Right lobe of liver (tissue), 6 donors: ENCODE measurements around the gene FAM222B. TPM values are rescaled to one million over a fixed set of nuclear protein-coding genes. Genes with fewer than 3 reads are reported as not detected.
"Not testable (repeated sequence)": the region's sequence is repeated elsewhere in the genome, so short reads cannot be mapped to it uniquely, and the experiment has no call there.

ENCODE experiments used
- ATAC-seq, 4 donors: fragments of 200-7000 bp; cut with Tn5 transposase; one replicate each; pipeline ENCODE4 v1.9.1; 2020; ENCODE audit warnings: mild to moderate bottlenecking in 4 of 4, moderate library complexity in 4 of 4
- DNase-seq, 3 donors: peaks; one replicate each; pipeline ENCODE4 v3.0.0-alpha.2; 2020
- H3K27ac ChIP-seq, 3 donors: fragments of 200-600 bp; one replicate each; pipeline ENCODE4 v1.8.0; 2022
- H3K27me3 ChIP-seq, 2 donors: fragments of 200-600 bp; one replicate each; pipeline ENCODE4 v1.8.0; 2022
- H3K36me3 ChIP-seq, 4 donors: fragments of 200-600 bp; sonication (generic) in 1 of 4; one replicate each; pipeline versions ENCODE4 v1.5.1 to v1.8.0; 2017 to 2022; ENCODE audit warnings: control low read depth in 1 of 4
- H3K4me1 ChIP-seq, 4 donors: fragments of 200-600 bp; sonication (generic) in 1 of 4; one replicate each; pipeline versions ENCODE4 v1.5.1 to v1.8.0; 2017 to 2022; ENCODE audit warnings: control low read depth in 1 of 4
- H3K4me3 ChIP-seq, 3 donors: fragments of 200-600 bp; one replicate each; pipeline ENCODE4 v1.8.0; 2022
- H3K9me3 ChIP-seq, 4 donors: fragments of 200-600 bp; sonication (generic) in 1 of 4; one replicate each; pipeline versions ENCODE4 v1.5.1 to v1.8.0; 2017 to 2022; ENCODE audit warnings: control low read depth in 1 of 4
- POLR2A ChIP-seq: fragments of 450-650 bp; IDR thresholded peaks from one replicate; pipeline ENCODE4 v1.6.1; 2017; ENCODE audit warnings: antibody characterized with exemption, mild to moderate bottlenecking
- WGBS: methylation state at CpG from one replicate; pipeline ENCODE4 v1.1.6; 2018; ENCODE audit warnings: low coverage, low lambda C conversion rate; ENCODE audit not compliant: insufficient coverage; ENCODE audit errors: missing lambda C conversion rate; 5-methylcytosine and 5-hydroxymethylcytosine counted together
- intact Hi-C, 2 donors: fragments of 100-400 bp; cut with DNase I; formaldehyde crosslinking; loops; one replicate each; pipeline versions ENCODE4 v1.11.2 to v1.14.1; 2022
- total RNA-seq, 6 experiments: library from RNA; depleted of rRNA in 2 of 6; stranded (reverse); fragments of >200 nt in 2 of 6; fragmentation: NEBNext Ultra II Directional in 3 of 6; extraction: Animal tissue kit (Norgen Biotek cat#: 25700) in 3 of 6; gene quantifications; one replicate each; pipeline versions ENCODE4 v1.1.0 to v1.2.4, GENCODE V29; 2016 to 2023
- TF ChIP-seq, protein P1 (sequence below), 4 donors: fragments of 200-600 bp in 3 of 4; fragments of 450-650 bp in 1 of 4; IDR thresholded peaks; one replicate each; pipeline versions ENCODE4 v1.5.1 to v1.8.0; 2016 to 2022; ENCODE audit warnings: antibody characterized with exemption in 4 of 4, mild to moderate bottlenecking in 2 of 4
- donor health status: DM: no; HTN: yes; CAD: no.
- donor health status: DM: no; HTN: no; CAD: no.
- donor health status: DM: no; HTN: no; CAD: no.
- donor health status: DM: no; HTN: yes; CAD: no.
- donor health status: DM: no; HTN: yes; CAD: no.

The FAM222B gene
- total RNA-seq, 6 experiments from 2014 or later, result 5.8 to 12.0 (median 8.8) TPM

DNA sequence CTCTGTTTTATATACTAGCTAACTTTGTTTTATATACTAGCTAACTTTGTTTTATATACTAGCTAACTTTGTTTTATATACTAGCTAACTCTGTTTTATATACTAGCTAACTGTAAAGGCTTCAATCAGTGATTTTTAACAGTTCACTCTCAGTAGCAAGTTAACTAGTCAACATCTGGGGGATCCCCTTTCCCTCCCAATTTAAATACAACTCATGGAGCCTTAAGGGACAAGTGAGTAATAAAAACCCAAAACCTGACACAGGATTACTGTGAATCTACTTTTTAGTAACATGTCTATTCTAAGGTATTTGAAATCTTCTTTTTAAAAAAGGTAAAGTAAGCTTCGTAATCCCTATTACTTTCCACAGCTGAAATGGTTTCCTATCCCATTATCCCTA, 32.2 kb downstream of the FAM222B start:
- DNase-seq (no peak), ATAC-seq (no peak)
- TF ChIP-seq, protein P1, sequence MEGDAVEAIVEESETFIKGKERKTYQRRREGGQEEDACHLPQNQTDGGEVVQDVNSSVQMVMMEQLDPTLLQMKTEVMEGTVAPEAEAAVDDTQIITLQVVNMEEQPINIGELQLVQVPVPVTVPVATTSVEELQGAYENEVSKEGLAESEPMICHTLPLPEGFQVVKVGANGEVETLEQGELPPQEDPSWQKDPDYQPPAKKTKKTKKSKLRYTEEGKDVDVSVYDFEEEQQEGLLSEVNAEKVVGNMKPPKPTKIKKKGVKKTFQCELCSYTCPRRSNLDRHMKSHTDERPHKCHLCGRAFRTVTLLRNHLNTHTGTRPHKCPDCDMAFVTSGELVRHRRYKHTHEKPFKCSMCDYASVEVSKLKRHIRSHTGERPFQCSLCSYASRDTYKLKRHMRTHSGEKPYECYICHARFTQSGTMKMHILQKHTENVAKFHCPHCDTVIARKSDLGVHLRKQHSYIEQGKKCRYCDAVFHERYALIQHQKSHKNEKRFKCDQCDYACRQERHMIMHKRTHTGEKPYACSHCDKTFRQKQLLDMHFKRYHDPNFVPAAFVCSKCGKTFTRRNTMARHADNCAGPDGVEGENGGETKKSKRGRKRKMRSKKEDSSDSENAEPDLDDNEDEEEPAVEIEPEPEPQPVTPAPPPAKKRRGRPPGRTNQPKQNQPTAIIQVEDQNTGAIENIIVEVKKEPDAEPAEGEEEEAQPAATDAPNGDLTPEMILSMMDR (IDR thresholded peaks at IDR 0.05), result no peak
- no peak for TF ChIP-seq POLR2A
- intact Hi-C loops, result no loop called here
- H3K4me1 ChIP-seq, result peaks cover 0 to 38% (median 12%) of the 10 kb centered on the region in 4 donors
- H3K27ac ChIP-seq, result no peak overlapping the region
- no peaks in the 10 kb centered on the region for H3K27me3 ChIP-seq
- no peak overlapping the region for H3K4me3 ChIP-seq
- no peaks in the 10 kb centered on the region for H3K9me3 ChIP-seq
- 92% methylated on average over 1 of the region's 1 CpG for WGBS
- no peaks in the 10 kb centered on the region for H3K36me3 ChIP-seq

DNA sequence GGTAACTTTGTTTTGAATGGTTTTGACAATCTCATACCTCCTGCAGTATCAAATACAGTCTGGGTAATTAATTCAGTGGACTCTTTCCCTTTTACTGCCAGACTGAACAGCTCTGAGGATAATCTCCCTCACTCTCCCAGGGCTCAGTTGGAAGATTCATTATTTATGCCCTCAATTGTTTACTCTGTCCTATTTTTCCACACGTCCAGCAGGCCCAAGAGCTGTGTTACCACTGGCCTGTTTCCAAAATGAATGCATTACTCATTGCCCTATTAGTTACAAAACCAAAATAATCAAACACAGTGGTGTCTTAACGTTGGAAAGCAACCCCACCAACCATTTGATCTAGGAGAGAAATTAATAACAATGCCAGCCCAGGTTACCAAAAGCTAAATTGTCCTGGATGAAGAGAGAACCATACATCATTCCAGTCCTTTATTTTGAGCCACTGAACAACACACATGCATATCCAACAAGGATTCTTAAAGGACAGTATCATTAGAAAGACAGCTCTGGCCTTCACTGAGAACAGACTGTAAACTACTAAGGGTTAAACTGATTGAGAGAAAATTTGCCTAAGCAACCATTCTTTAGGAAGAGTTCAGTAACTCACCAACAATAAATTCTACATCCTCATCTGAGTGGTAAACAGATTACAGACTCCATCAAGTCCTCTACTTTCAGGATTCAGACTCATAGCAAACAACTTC, 34.5 kb downstream of the FAM222B start:
- H3K4me1 ChIP-seq, result peaks cover 0 to 38% (median 12%) of the 10 kb centered on the region in 4 donors
- intact Hi-C loops, result no loop called here
- 3% methylated on average over 2 of the region's 2 CpGs for WGBS
- H3K9me3 ChIP-seq, result no peaks in the 10 kb centered on the region
- TF ChIP-seq POLR2A, result peak; percentile 60
- TF ChIP-seq, protein P1 (IDR thresholded peaks at IDR 0.05), result no peak
- DNase-seq, result peak in 1 of 3 donors; percentile 43
- no peak overlapping the region for H3K4me3 ChIP-seq
- H3K27ac ChIP-seq, result peak overlapping the region; percentile 11 to 52 (median 42)
- peak; percentile 51 to 69 (median 54) for ATAC-seq
- no peaks in the 10 kb centered on the region for H3K36me3 ChIP-seq
- no peaks in the 10 kb centered on the region for H3K27me3 ChIP-seq

DNA sequence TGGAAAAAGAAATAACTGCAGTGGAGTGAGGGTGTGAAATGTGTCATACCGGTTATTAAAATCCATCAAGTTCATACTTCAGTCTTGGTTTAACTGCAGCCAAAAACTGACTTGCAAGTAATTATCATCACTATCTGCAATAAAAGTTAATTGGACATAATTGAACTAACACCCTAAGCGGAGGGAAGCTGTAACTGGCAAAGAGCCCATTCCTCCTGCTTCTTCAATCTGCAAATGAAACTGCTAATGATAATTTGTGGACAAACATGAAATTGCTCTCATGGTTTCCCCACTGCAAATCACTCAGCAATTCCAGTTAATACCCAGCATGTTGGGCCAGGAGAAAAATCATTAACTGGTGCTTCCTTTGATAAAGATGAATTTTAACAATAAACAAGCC, 46.5 kb downstream of the FAM222B start:
- H3K36me3 ChIP-seq, result peaks cover 0 to 3% (median 0%) of the 10 kb centered on the region in 4 donors
- DNase-seq (no peak), ATAC-seq (no peak)
- H3K4me3 ChIP-seq, result no peak overlapping the region
- no peaks in the 10 kb centered on the region for H3K9me3 ChIP-seq
- intact Hi-C loops, result no loop called here
- 85% methylated on average over 1 of the region's 2 CpGs for WGBS
- no peaks in the 10 kb centered on the region for H3K27me3 ChIP-seq
- H3K27ac ChIP-seq, result no peak overlapping the region
- no peak for TF ChIP-seq POLR2A
- no peaks in the 10 kb centered on the region for H3K4me1 ChIP-seq

DNA sequence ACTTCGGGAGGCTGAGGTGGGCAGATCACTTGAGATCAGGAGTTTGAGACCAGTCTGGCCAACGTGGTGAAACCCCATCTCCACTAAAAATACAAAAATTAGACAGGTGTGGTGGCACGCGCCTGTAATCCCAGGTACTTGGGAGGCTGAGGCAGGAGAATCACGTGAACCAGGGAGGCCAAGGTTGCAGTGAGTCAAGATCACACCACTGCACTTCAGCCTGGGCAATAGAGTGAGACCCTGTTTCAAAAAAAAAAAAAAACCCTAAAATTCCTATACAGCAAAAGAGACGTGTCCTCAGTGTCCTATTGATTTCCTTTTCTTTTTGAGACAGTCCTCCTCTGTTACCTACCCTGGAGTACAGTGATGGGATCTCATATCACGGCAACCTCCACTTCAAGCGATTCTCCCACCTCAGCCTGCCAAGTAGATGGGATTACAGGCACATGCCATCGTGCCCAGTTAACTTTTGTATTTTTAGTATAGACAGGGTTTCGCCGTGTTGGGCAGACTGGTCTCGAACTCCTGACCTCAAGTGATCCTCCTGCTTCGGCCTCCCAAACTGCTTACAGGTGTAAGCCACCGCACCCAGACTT, 47.6 kb downstream of the FAM222B start:
- H3K9me3 ChIP-seq, H3K4me1 ChIP-seq, H3K4me3 ChIP-seq, ATAC-seq, H3K27me3 ChIP-seq, intact Hi-C loops, H3K36me3 ChIP-seq, H3K27ac ChIP-seq: not testable (repeated sequence)
- peak in 1 of 3 donors; percentile 15 for DNase-seq
- 92% methylated on average over 11 of the region's 14 CpGs for WGBS

DNA sequence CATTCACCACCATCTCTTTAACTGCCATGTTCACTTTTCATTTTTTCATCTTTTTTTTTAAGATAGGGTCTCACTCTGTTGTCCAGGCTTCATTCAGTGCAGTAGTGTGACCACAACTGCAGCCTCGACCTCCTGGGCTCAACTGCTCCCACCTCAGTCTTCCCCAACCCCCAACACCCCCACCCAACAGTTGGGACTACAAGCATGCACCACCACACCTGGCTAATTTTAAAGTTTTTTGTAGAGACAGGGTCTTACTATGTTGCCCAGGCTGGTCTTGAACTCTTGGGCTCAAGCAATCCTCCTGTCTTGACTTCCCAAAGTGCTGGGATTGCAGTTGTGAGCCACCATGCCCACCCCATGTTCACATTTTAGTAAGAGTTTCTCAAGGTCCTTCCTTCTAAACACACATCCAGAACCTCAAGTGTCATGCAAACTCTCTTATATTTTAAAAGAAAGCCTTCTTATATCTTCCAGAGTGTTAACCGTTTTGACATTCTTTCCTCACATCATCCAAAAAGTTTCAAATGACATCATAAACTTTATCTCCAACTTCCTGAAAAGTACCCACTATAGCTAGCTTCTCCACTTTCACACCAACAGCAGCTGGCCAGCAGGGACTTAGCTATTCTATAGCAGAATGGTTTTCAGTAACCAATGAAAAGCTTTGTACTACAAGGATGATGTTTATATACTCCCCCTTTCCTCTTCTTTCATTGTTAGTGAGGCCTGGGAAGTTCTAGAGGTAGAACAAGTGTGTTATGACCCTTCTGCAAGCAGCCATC, 49.5 kb downstream of the FAM222B start:
- H3K4me3 ChIP-seq, result no peak overlapping the region
- no peak overlapping the region for H3K27ac ChIP-seq
- no peaks in the 10 kb centered on the region for H3K27me3 ChIP-seq
- intact Hi-C loops, result no loop called here
- no peak for TF ChIP-seq POLR2A
- TF ChIP-seq, protein P1 (IDR thresholded peaks at IDR 0.05), result no peak
- H3K4me1 ChIP-seq, result peaks cover 0 to 6% (median 0%) of the 10 kb centered on the region in 4 donors
- WGBS, result 67% methylated on average over 2 of the region's 2 CpGs
- DNase-seq (no peak), ATAC-seq (no peak)
- H3K36me3 ChIP-seq, result no peaks in the 10 kb centered on the region
- no peaks in the 10 kb centered on the region for H3K9me3 ChIP-seq
